ENCODE results near the gene AZI2.

AZI2 gene, protein sequence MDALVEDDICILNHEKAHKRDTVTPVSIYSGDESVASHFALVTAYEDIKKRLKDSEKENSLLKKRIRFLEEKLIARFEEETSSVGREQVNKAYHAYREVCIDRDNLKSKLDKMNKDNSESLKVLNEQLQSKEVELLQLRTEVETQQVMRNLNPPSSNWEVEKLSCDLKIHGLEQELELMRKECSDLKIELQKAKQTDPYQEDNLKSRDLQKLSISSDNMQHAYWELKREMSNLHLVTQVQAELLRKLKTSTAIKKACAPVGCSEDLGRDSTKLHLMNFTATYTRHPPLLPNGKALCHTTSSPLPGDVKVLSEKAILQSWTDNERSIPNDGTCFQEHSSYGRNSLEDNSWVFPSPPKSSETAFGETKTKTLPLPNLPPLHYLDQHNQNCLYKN

GRCh38 chr3:28348629-28349468 lies at the start of gene AZI2, which contains the start of gene ZCWPW2:
Gene AZI2 (minus strand): TSS chr3:28348824. CDS start chr3:28340617, 8,207 bp downstream.
Gene ZCWPW2 (plus strand): TSS chr3:28348721. CDS start chr3:28413069, 64,348 bp downstream.
- DNase-seq (ENCODE audit: low read depth): peak; percentile 95

- no peak for DNase-seq (ENCODE audit: low read depth)
Measured at GRCh38 chr3:28388978-28389377, 40.4 kb upstream of the AZI2 start.

GRCh38 chr3:28386049-28386448 lies 37.4 kb upstream of the AZI2 start:
- no peak for DNase-seq (ENCODE audit: low read depth)

GRCh38 chr3:28376424-28376823 lies 27.8 kb upstream of the AZI2 start:
- peak; percentile 2 for DNase-seq (ENCODE audit: low read depth)

DNA sequence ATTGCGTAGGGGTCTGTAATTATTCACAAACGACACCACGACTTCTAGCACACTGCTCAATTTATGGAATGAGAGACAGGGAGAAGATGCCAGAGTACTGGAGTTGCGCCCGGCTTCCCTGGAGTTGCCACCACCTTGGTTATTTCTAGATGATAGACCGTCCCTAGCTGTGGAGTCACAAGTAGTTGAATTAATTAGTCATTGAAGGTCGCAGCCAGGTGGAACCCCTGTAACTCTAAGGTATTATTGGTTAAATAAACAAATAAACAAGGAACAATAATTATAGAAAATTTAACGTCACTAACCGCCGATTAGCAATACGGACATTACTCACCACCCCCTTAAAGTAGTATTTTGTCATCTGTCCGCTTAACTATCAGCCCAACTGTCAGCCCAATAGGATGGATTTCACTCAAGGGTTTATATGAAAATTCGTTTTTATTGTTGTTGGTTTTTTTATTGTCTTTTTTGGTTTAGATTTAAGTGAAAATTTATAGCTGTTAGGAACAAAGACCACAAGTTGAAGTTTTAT lies 911 bp upstream of the AZI2 start:
- DNase-seq (ENCODE audit: low read depth): no peak

DNA sequence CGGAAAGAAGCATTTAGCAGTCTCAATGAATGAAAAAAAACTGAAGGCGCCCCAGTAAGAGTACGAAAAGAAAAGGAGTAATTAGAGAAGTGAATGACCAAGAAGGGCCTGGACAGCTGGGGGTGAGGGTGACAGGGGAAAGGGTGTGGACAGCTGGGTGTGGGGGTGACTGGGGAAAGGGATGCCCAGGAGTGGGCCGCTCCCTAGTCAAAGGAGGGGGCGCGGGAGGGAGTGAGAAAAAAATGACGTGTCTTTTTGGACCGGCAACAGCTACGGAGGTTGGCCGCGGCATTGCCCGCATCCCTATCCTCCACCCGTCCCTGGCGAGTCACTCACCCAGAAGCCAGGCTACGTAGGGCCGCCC lies 377 bp downstream of the AZI2 start:
- no peak for DNase-seq (ENCODE audit: low read depth)

DNA sequence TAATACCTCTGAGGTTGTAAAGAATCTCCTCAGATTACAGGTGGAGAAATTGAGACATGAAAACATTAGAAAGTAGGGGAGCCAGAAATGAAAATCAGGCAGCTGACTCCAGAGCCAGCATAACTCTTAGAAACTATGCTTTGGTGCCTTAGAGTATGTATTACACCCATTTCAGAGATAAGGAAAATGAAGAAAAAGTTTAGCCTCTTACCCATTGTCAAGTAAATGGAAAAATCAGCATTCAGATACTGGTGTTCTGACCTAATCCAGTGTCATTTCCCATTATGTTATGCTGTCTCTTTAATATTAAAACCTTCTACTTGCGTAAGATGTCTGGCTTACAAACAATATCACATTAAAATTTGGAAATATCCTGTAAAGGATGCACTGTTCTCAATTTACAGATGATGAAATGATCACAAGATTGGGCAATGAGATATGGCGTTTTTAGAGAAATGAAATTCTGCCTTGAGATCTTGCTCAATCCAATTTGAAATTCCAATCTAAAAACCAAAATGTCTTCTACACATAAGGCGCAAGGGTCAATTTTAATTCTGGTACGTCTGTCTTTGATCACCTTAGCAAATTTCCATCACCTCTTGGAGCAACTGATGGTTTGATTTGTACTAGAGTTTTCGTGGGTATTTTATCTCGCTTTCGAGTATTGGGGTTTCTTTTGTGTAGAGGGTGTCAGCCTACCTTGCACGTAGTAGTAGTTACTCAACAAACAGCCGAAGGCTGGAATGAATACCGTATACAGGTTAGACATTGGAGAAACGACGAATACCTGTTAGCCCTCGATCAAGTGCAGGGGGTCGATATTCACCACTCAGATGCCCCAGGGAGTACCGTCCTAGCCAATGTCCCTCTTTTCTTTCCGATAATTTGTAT lies 1.0 kb downstream of the AZI2 start:
- DNase-seq (ENCODE audit: low read depth): peak; percentile 56

DNA sequence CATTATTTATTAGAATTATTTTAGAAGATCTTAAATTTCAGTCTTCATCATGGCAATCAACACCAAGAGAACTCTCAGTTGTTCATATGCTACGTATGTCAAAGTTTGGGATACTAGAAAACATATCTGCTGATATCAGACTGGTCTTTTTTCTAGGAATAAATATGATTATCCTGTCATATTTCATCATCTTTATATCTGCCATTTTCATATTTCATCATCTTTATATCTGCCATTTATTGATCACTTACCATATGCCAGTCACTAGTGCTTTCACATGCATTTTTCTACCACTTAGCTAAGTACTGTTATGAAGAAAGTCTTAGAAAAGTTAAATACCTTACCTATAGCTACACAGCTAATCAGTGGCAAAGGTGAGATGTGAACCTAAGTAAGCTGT lies 2.9 kb downstream of the AZI2 start:
- no peak for DNase-seq (ENCODE audit: low read depth)

- DNase-seq (ENCODE audit: low read depth): no peak
Measured at GRCh38 chr3:28343144-28343543, 5.5 kb downstream of the AZI2 start.

- no peak for DNase-seq (ENCODE audit: low read depth)
Measured at GRCh38 chr3:28337230-28337629, 11.4 kb downstream of the AZI2 start.

DNA sequence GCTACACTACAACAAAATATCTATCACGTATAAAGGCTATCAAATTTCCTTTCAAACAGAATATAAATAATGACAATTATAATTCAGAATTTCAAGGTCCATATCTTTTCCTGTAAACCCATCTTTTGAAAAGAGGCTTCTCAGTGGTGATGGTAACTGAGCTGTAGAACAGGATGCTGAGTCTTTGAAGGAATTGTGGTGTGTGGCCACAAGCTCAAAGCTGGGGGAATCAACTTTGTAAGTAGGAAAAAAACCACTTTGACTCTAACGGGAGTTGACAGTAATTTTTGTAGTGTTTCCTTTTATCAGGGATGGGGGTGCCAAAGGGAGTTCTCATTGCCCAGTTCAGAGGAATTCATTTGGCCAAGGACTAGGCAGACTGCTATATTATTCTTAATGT lies 13.4 kb downstream of the AZI2 start:
- DNase-seq (ENCODE audit: low read depth): no peak

DNA sequence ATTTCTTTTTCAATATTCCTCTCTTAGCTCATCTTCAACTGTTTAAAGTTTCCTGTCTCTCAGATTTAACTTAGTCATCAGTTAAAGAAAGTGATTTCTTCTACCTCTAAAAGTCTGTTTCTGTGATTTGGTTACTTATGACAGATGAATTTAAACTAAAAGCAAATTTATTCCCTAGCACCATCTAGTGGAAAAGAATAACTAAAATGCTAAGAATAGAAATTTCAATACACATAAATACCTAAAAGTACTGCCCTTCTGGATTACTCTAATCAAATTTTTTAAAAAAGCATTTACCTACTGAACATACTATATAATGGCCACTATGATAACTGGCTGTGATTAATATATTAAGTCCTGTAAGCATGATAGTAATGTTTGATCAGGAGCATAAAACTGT lies 14.1 kb downstream of the AZI2 start:
- no peak for DNase-seq (ENCODE audit: low read depth)

GRCh38 chr3:28328188-28329151 lies 20.2 kb downstream of the AZI2 start:
- peak; percentile 42 for DNase-seq (ENCODE audit: low read depth)

DNA sequence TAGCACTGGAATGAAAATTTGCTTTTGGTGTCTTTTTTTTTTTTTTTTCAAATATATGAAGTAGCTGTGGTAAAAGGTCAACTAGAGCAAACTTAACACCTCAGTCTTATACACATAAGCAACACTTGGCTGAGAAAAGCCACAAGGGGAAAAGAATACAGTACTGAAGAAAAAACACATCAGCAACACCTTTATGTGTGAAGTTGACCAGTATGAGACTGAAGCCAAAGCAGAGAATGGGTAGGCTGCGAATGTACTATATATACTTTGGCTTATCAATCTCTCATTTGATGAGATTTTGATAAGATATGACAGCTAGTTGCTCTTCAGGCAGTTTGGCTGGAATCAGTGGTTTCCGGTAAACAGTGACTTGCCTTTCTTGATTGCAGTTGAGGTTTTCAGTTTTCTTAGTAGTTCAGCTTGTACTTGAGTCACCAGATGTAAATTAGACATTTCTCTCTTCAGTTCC lies 22.1 kb downstream of the AZI2 start:
- DNase-seq (ENCODE audit: low read depth): peak; percentile 7

- peak; percentile 49 for DNase-seq (ENCODE audit: low read depth)
Measured at GRCh38 chr3:28322464-28322863, 26.2 kb downstream of the AZI2 start.

DNA sequence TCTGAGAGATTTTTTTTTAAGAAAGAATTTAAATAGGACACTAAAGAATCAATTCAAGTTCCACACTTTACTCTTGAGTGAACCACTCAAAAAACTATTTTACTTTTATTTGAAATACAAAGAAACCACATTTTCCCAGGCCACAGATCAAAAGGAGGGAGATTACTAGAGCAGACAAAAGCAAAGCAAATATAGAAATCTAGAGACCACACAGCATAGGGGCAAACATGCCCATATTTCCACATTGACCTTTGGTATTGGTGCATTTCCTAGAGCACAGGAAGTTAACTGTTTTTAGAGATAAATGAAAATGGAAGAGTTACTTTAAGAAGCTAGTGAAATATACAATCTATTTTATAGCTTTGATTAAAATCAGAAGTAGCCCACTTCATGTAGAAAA lies 27.6 kb downstream of the AZI2 start:
- DNase-seq (ENCODE audit: low read depth): no peak

GRCh38 chr3:28317438-28318022 lies 31.1 kb downstream of the AZI2 start:
- peak; percentile 52 for DNase-seq (ENCODE audit: low read depth)

GRCh38 chr3:28316226-28316625 lies 32.4 kb downstream of the AZI2 start:
- no peak for DNase-seq (ENCODE audit: low read depth)

DNA sequence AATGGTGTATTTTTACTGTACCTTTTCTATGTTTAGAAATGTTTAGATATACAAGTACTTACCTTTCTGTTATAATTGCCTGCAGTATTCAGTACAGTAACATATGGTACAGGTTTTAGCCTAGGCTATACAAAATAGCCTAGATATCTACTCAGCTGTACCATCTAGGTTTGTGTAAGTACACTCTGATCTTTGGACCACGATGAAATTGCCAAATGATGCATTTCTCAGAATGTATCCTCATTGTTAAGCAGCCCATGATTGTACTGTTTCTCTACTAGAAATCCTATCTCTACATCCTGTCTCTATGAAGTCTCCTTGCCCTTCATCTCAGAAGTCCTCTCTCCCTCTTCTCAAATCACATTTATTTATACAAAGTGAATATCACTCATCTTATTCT lies 32.9 kb downstream of the AZI2 start:
- DNase-seq (ENCODE audit: low read depth): no peak

DNA sequence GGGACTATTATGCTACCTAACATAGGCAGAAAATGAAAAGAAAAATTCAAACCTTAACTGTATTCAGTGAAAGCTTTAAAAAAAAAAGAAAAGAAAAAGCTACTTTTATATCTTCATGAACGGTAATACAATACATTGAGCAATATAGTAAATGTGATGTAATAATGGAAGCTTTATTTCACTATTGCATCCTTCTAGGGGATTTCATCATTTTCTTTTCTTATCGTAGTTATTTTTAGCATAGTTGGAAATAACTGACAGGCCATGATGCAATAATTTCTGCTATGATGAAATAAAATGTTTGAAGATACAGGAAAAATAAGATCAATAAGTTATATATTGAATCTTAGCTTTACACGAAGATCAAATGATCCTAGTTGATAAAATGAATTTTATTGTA lies 40.4 kb downstream of the AZI2 start:
- DNase-seq (ENCODE audit: low read depth): no peak
